OCI-LY1 (cell line): ENCODE results near the gene CNNM4.

Experiments used
- H2AFZ ChIP-seq: fragments of 200-600 bp; sonication (generic), shearing (Covaris generic); 2 replicates; pipeline ENCODE4 v1.6.0; 2014; ENCODE audit warnings: antibody characterized with exemption, mild to moderate bottlenecking, low read length
- H3F3A ChIP-seq: fragments of 200-600 bp; sonication (generic), shearing (Covaris generic); 2 replicates; pipeline ENCODE4 v1.6.0; 2014; ENCODE audit warnings: mild to moderate bottlenecking, antibody characterized with exemption, low read length, moderate library complexity; ENCODE audit not compliant: insufficient read depth
- H3K27ac ChIP-seq: fragments of 200-600 bp; sonication (generic); 2 replicates; pipeline ENCODE4 v1.5.1; 2014; ENCODE audit warnings: low read length, mixed run types, mild to moderate bottlenecking, low read depth; ENCODE audit not compliant: poor library complexity, severe bottlenecking
- H3K27me3 ChIP-seq: fragments of 200-600 bp; sonication (generic); 2 replicates; pipeline ENCODE4 v1.6.0; 2014; ENCODE audit warnings: antibody characterized with exemption, mild to moderate bottlenecking, low read length, moderate library complexity; ENCODE audit not compliant: insufficient read depth
- H3K36me3 ChIP-seq: fragments of 200-600 bp; sonication (generic); 2 replicates; pipeline ENCODE4 v1.6.1; 2014; ENCODE audit warnings: mild to moderate bottlenecking, antibody characterized with exemption, low read length, moderate library complexity, mixed read lengths; ENCODE audit not compliant: insufficient read depth
- H3K4me1 ChIP-seq: fragments of 200-600 bp; sonication (generic); 2 replicates; pipeline ENCODE4 v1.5.1; 2014; ENCODE audit warnings: mild to moderate bottlenecking, low read length, moderate library complexity; ENCODE audit not compliant: insufficient read depth, severe bottlenecking
- H3K4me2 ChIP-seq: fragments of 200-600 bp; sonication (generic), shearing (Covaris generic); 2 replicates; pipeline ENCODE4 v1.6.1; 2014; ENCODE audit warnings: low read length
- H3K4me3 ChIP-seq: fragments of 200-600 bp; sonication (generic); 2 replicates; pipeline ENCODE4 v1.5.1; 2014; ENCODE audit warnings: low read length, low read depth, mild to moderate bottlenecking, mixed read lengths; ENCODE audit not compliant: poor library complexity, severe bottlenecking
- H3K79me2 ChIP-seq: fragments of 200-600 bp; shearing (Covaris generic); 2 replicates; pipeline ENCODE4 v1.6.1; 2016; ENCODE audit warnings: mixed run types, low read length, mixed read lengths; ENCODE audit not compliant: insufficient read depth
- H3K9ac ChIP-seq: fragments of 200-600 bp; sonication (generic), shearing (Covaris generic); 2 replicates; pipeline ENCODE4 v1.6.1; 2014; ENCODE audit warnings: mild to moderate bottlenecking, low read length, mixed read lengths
- H3K9me2 ChIP-seq: fragments of 200-600 bp; sonication (generic), shearing (Covaris generic); 2 replicates; pipeline ENCODE4 v1.6.1; 2014; ENCODE audit warnings: low read depth, mild to moderate bottlenecking, low read length, mixed read lengths
- H3K9me3 ChIP-seq: fragments of 200-600 bp; shearing (Covaris generic); 2 replicates; pipeline ENCODE4 v1.6.1; 2014; ENCODE audit warnings: low read length, mixed read lengths
- H4K20me1 ChIP-seq: fragments of 200-600 bp; sonication (generic), shearing (Covaris generic); 2 replicates; pipeline ENCODE4 v1.6.0; 2016; ENCODE audit warnings: mild to moderate bottlenecking, low read length; ENCODE audit not compliant: insufficient read depth
- EZH2 ChIP-seq: fragments of 200-600 bp; sonication (generic), shearing (Covaris generic); IDR thresholded peaks from 2 replicates; pipeline ENCODE4 v1.8.0; 2017; ENCODE audit warnings: borderline replicate concordance, mixed run types, mild to moderate bottlenecking, antibody characterized with exemption, low read length, moderate library complexity, mixed read lengths
- TF ChIP-seq, protein P1 (sequence below): fragments of 200-600 bp; sonication (generic), shearing (Covaris generic); IDR thresholded peaks from 2 replicates; pipeline ENCODE4 v1.5.1; 2017; ENCODE audit warnings: mild to moderate bottlenecking, antibody characterized with exemption, low read length, moderate library complexity, mixed read lengths

The CNNM4 gene

DNA sequence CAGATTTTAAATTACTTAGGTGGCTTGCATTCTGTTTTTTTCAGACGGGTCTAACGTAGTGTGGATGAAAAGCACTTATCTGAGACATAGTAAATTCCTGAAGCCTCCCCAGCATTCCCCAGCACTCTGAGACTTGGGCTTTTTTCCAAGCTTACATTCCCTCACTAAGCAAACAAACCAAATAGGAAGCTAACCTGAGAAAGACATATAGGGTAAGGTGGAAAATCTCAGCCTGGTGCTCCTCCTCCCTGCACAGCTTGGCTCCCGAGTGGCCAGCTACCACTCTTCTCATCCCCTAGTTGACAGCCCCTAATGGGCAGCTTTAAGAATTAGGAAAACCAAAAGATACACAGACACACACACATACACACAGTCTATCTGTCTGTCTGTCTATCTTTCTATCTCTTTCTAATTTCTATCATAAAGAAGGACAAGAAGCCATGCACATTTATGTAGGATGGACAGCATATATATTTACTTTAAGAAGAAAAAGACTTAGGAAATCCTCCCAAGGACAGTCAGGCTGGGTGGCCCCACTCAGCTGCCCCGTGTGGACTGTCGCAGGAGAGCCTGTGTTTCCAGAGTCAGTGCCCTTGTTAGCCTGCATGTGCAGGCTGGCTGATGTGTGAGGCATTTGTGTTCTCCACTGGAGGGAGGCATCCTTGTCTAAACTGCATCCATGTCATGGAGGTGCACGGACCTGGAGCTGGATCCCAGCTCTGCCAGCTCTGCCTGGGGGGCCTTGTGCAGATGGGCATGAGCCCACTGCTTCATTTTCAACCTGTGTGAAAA is 63.6 kb downstream of the CNNM4 start:
- no peaks in the 10 kb centered on the region for H4K20me1 ChIP-seq
- peaks cover 43% of the 10 kb centered on the region for H3K36me3 ChIP-seq
- no peak overlapping the region for H3K4me2 ChIP-seq
- no peaks in the 10 kb centered on the region for H3F3A ChIP-seq
- TF ChIP-seq EZH2, result no peak
- TF ChIP-seq, protein P1, sequence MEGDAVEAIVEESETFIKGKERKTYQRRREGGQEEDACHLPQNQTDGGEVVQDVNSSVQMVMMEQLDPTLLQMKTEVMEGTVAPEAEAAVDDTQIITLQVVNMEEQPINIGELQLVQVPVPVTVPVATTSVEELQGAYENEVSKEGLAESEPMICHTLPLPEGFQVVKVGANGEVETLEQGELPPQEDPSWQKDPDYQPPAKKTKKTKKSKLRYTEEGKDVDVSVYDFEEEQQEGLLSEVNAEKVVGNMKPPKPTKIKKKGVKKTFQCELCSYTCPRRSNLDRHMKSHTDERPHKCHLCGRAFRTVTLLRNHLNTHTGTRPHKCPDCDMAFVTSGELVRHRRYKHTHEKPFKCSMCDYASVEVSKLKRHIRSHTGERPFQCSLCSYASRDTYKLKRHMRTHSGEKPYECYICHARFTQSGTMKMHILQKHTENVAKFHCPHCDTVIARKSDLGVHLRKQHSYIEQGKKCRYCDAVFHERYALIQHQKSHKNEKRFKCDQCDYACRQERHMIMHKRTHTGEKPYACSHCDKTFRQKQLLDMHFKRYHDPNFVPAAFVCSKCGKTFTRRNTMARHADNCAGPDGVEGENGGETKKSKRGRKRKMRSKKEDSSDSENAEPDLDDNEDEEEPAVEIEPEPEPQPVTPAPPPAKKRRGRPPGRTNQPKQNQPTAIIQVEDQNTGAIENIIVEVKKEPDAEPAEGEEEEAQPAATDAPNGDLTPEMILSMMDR, result no peak
- no peak overlapping the region for H3K27ac ChIP-seq
- no peaks in the 10 kb centered on the region for H3K9me3 ChIP-seq
- H3K27me3 ChIP-seq, result no peaks in the 10 kb centered on the region
- no peaks in the 10 kb centered on the region for H3K9me2 ChIP-seq
- H2AFZ ChIP-seq, result no peak overlapping the region
- no peak overlapping the region for H3K4me3 ChIP-seq
- no peak overlapping the region for H3K9ac ChIP-seq
- H3K79me2 ChIP-seq, result no peaks in the 10 kb centered on the region
- H3K4me1 ChIP-seq, result peaks cover 20% of the 10 kb centered on the region

DNA sequence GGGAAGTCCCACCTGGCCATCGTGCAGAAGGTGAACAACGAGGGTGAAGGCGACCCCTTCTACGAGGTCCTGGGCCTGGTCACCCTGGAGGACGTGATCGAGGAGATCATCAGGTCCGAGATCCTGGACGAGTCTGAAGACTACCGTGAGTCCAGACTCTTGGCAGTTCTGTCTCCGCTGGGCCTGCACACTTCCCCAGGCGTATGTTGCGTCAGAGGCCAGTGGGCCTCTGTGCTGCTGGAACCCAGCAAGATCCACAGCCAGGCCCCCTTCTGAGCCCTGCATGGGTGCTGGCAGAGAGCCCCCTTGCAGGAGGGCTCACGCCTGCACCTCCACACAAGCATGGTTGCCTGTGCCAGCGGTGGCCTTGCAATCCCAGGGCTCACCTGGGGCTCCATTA is 64.4 kb downstream of the CNNM4 start:
- H3K36me3 ChIP-seq, result peaks cover 47% of the 10 kb centered on the region

DNA sequence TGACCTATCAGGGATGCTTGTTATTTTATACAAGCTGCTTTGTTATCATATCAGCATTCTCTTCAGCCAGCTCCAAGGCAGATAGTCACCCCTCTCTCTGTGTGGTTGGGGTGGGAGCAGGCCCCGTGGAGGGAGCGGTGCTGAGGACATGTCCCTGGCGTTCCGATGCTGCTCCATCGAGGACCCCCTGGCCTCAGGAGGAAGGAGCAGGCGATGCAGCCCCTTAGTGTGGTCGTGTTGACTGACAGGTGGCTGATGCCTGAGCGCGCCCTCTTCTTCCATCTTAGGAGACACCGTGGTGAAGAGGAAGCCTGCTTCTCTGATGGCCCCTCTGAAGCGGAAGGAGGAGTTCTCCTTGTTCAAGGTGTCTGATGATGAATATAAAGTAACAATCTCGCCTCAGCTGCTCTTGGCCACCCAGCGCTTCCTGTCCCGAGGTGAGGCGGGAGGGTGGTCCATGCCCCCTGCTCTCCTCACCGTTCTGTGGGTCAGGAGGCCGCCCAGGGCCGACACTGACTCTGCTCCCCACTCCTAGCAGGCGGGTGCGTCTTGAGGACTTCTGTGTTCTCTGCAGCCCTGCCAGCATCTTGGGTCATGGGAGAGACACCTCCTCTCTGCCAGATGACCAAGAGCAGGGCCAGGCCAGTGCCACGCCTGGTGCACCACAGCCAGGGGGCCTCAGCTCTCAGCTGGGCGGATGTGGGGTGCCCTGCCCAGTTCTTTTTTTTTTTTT is 66.0 kb downstream of the CNNM4 start:
- Histone ChIP-seq H3K36me3 (peaks cover 55% of the 10 kb centered on the region), H3K4me3 (no peak overlapping the region), H3K27ac (no peak overlapping the region), H3K79me2 (no peaks in the 10 kb centered on the region), H3K4me2 (no peak overlapping the region), H3K4me1 (no peaks in the 10 kb centered on the region), H3K9me2 (no peaks in the 10 kb centered on the region), H3F3A (no peaks in the 10 kb centered on the region), H3K27me3 (no peaks in the 10 kb centered on the region), H2AFZ (no peak overlapping the region), H3K9me3 (no peaks in the 10 kb centered on the region), H3K9ac (no peak overlapping the region), H4K20me1 (no peaks in the 10 kb centered on the region)
- TF ChIP-seq, protein P1, result no peak
- TF ChIP-seq EZH2, result no peak

More for the DNA sequence above, 64.4 kb downstream of the CNNM4 start:
- H3F3A ChIP-seq, result no peaks in the 10 kb centered on the region
- no peak for TF ChIP-seq EZH2
- TF ChIP-seq, protein P1, result no peak
- peaks cover 13% of the 10 kb centered on the region for H3K4me1 ChIP-seq
- no peak overlapping the region for H3K4me2 ChIP-seq
- H3K9ac ChIP-seq, result no peak overlapping the region
- H4K20me1 ChIP-seq, result no peaks in the 10 kb centered on the region
- no peaks in the 10 kb centered on the region for H3K27me3 ChIP-seq
- H3K4me3 ChIP-seq, result no peak overlapping the region
- no peak overlapping the region for H2AFZ ChIP-seq
- no peak overlapping the region for H3K27ac ChIP-seq
- no peaks in the 10 kb centered on the region for H3K9me2 ChIP-seq
- H3K9me3 ChIP-seq, result no peaks in the 10 kb centered on the region
- no peaks in the 10 kb centered on the region for H3K79me2 ChIP-seq
